H9 (cell line): ENCODE data around the gene IL6R. TPM values are rescaled to one million over a fixed set of nuclear protein-coding genes. Genes with fewer than 3 reads are reported as not detected.

Experiments used
- DNase-seq: peaks from one replicate; pipeline ENCODE4 v3.0.0-alpha.2; 2017
- H2AFZ ChIP-seq: one replicate; pipeline ENCODE4 v1.6.1; 2013; ENCODE audit warnings: mild to moderate bottlenecking, low read length, control low read depth, moderate library complexity
- H2AK5ac ChIP-seq: 2 replicates; pipeline ENCODE4 v1.6.1; 2013; ENCODE audit warnings: low read length, control low read depth, mixed read lengths; ENCODE audit not compliant: insufficient read length
- H2BK120ac ChIP-seq: one replicate; pipeline ENCODE4 v1.6.1; 2013; ENCODE audit warnings: low read depth, mild to moderate bottlenecking, low read length, control low read depth, inconsistent platforms; ENCODE audit not compliant: poor library complexity, severe bottlenecking
- H2BK12ac ChIP-seq: 2 replicates; pipeline ENCODE4 v1.6.1; 2013; ENCODE audit warnings: low read length, control low read depth, mixed read lengths, low read depth; ENCODE audit not compliant: insufficient read length
- H2BK15ac ChIP-seq: 2 replicates; pipeline ENCODE4 v1.6.1; 2013; ENCODE audit warnings: low read depth, low read length, control low read depth
- H2BK20ac ChIP-seq: one replicate; pipeline ENCODE4 v1.6.1; 2013; ENCODE audit warnings: low read depth, mild to moderate bottlenecking, low read length, control low read depth, inconsistent platforms; ENCODE audit not compliant: poor library complexity, severe bottlenecking
- H2BK5ac ChIP-seq: 2 replicates; pipeline ENCODE4 v1.6.1; 2013; ENCODE audit warnings: low read length, control low read depth, mixed read lengths; ENCODE audit not compliant: insufficient read length
- H3K14ac ChIP-seq: 2 replicates; pipeline ENCODE4 v1.6.1; 2013; ENCODE audit warnings: low read length, control low read depth; ENCODE audit not compliant: insufficient read depth
- H3K18ac ChIP-seq: 2 replicates; pipeline ENCODE4 v1.6.1; 2013; ENCODE audit warnings: low read depth, mild to moderate bottlenecking, mixed read lengths, low read length, control low read depth; ENCODE audit not compliant: insufficient read length
- H3K23ac ChIP-seq: 2 replicates; pipeline ENCODE4 v1.6.1; 2013; ENCODE audit warnings: low read length, control low read depth, mixed read lengths, low read depth; ENCODE audit not compliant: insufficient read length
- H3K23me2 ChIP-seq: 2 replicates; pipeline ENCODE4 v1.6.1; 2013; ENCODE audit warnings: low read depth, mild to moderate bottlenecking, mixed read lengths, low read length, control low read depth; ENCODE audit not compliant: insufficient read length, poor library complexity, severe bottlenecking
- H3K27ac ChIP-seq: 2 replicates; pipeline ENCODE4 v1.5.1; 2013; ENCODE audit warnings: low read length, control low read depth, mixed read lengths, low read depth; ENCODE audit not compliant: insufficient read length
- H3K27me3 ChIP-seq: 2 replicates; pipeline ENCODE4 v1.6.1; 2013; ENCODE audit warnings: low read length, control low read depth, inconsistent platforms; ENCODE audit not compliant: insufficient read depth
- H3K4ac ChIP-seq: 2 replicates; pipeline ENCODE4 v1.6.1; 2013; ENCODE audit warnings: low read depth, mild to moderate bottlenecking, control low read depth, inconsistent platforms, low read length, moderate library complexity
- H3K4me1 ChIP-seq: 2 replicates; pipeline ENCODE4 v1.6.1; 2013; ENCODE audit warnings: low read length, control low read depth, inconsistent platforms; ENCODE audit not compliant: insufficient read depth
- H3K4me2 ChIP-seq: 2 replicates; pipeline ENCODE4 v1.6.1; 2013; ENCODE audit warnings: low read length, control low read depth, mixed read lengths; ENCODE audit not compliant: insufficient read length, insufficient read depth
- H3K56ac ChIP-seq: 2 replicates; pipeline ENCODE4 v1.6.1; 2013; ENCODE audit warnings: low read depth, mild to moderate bottlenecking, mixed read lengths, low read length, control low read depth; ENCODE audit not compliant: insufficient read length
- H3K79me1 ChIP-seq: 2 replicates; pipeline ENCODE4 v1.6.1; 2013; ENCODE audit warnings: low read depth, mild to moderate bottlenecking, moderate library complexity, low read length, control low read depth, inconsistent platforms; ENCODE audit not compliant: insufficient read depth, poor library complexity, severe bottlenecking
- H3K79me2 ChIP-seq: 2 replicates; pipeline ENCODE4 v1.6.1; 2013; ENCODE audit warnings: low read length, control low read depth, inconsistent platforms; ENCODE audit not compliant: insufficient read depth
- H3K9ac ChIP-seq: 2 replicates; pipeline ENCODE4 v1.6.1; 2013; ENCODE audit warnings: low read length, control low read depth, mixed read lengths; ENCODE audit not compliant: insufficient read length; ENCODE audit errors: extremely low read depth
- H3K9me3 ChIP-seq: one replicate; pipeline ENCODE4 v1.6.1; 2013; ENCODE audit warnings: low read depth, low read length, inconsistent platforms; ENCODE audit not compliant: control insufficient read depth
- H3T11ph ChIP-seq: one replicate; pipeline ENCODE4 v1.6.1; 2013; ENCODE audit warnings: mild to moderate bottlenecking, low read length, control low read depth, inconsistent platforms
- H4K20me1 ChIP-seq: one replicate; pipeline ENCODE4 v1.6.1; 2013; ENCODE audit not compliant: control insufficient read depth, insufficient read length, insufficient read depth
- H4K5ac ChIP-seq: 2 replicates; pipeline ENCODE4 v1.6.1; 2013; ENCODE audit warnings: low read depth, mild to moderate bottlenecking, mixed read lengths, low read length, control low read depth; ENCODE audit not compliant: insufficient read length
- H4K8ac ChIP-seq: replicated peaks from 2 replicates; pipeline ENCODE4 v1.6.1; 2013; ENCODE audit warnings: low read length, control low read depth, mixed read lengths, low read depth; ENCODE audit not compliant: insufficient read length
- H4K91ac ChIP-seq: 2 replicates; pipeline ENCODE4 v1.6.1; 2013; ENCODE audit warnings: low read depth, mild to moderate bottlenecking, moderate library complexity, mixed read lengths, low read length, control low read depth; ENCODE audit not compliant: insufficient read length
- H3K27ac Mint-ChIP-seq, 3 experiments: 2 replicates in 2 of 3; 3 replicates in 1 of 3; pipeline ENCODE4 v1.8.0; 2020 to 2021; ENCODE audit warnings: mixed read lengths in 3 of 3, mild to moderate bottlenecking in 1 of 3, moderate library complexity in 1 of 3
- H3K27me3 Mint-ChIP-seq: 2 replicates; pipeline ENCODE4 v1.8.0; 2021; ENCODE audit warnings: low read depth, mild to moderate bottlenecking, moderate library complexity, mixed read lengths
- H3K36me3 Mint-ChIP-seq, 3 experiments: 2 replicates in 2 of 3; 3 replicates in 1 of 3; pipeline ENCODE4 v1.8.0; 2020 to 2021; ENCODE audit warnings: low read depth in 3 of 3, mixed read lengths in 3 of 3; ENCODE audit not compliant: insufficient read depth in 1 of 3
- H3K4me1 Mint-ChIP-seq, 2 experiments: 2 replicates each; pipeline ENCODE4 v1.8.0; 2020; ENCODE audit warnings: mixed read lengths in 2 of 2
- H3K4me3 Mint-ChIP-seq, 2 experiments: 2 replicates in 1 of 2; 3 replicates in 1 of 2; pipeline ENCODE4 v1.8.0; 2020 to 2021; ENCODE audit warnings: mild to moderate bottlenecking in 2 of 2, mixed read lengths in 2 of 2, moderate library complexity in 1 of 2
- H3K9me3 Mint-ChIP-seq, 2 experiments: 2 replicates in 1 of 2; 3 replicates in 1 of 2; pipeline ENCODE4 v1.8.0; 2020; ENCODE audit warnings: mild to moderate bottlenecking in 2 of 2, mixed read lengths in 2 of 2, moderate library complexity in 1 of 2
- CTCF ChIP-seq: fragments of 200-600 bp; sonication (generic); conservative IDR thresholded peaks from 3 replicates; pipeline ENCODE4 v1.8.0; 2021; ENCODE audit warnings: antibody characterized with exemption, mild to moderate bottlenecking
- WGBS: extraction: QIAGEN DNeasy Blood & Tissue Kit; methylation state at CpG from one replicate; pipeline ENCODE4 v1.1.7; 2013; ENCODE audit warnings: missing lambda C conversion rate, low lambda C conversion rate, mixed read lengths; ENCODE audit not compliant: insufficient read length; ENCODE audit errors: extremely low coverage; 5-methylcytosine and 5-hydroxymethylcytosine counted together
- total RNA-seq: library from RNA; stranded (reverse); gene quantifications from 2 replicates; pipeline ENCODE4 v1.2.1, GENCODE V29; 2021

The IL6R gene
- total RNA-seq, 1 experiment from 2014 or later = 1.7 TPM

GRCh38 chr1:154384650-154385489 is 20.3 kb upstream of the IL6R start:
- no peak overlapping the region for H2BK20ac ChIP-seq
- Mint-ChIP-seq H3K27ac (no peak overlapping the region; a peak in 1 of 7 replicates), H3K27me3 (no peaks in the 10 kb centered on the region), H3K4me3 (no peak overlapping the region), H3K9me3 (peaks cover 0 to 4% of the 10 kb centered on the region in 2 experiments; a peak in 2 of 5 replicates), H3K4me1 (peaks cover 3% of the 10 kb centered on the region in 2 experiments; a peak in 1 of 4 replicates), H3K36me3 (peaks cover 0 to 1% (median 0%) of the 10 kb centered on the region in 3 experiments; a peak in 1 of 7 replicates)
- H3K18ac ChIP-seq = no peak overlapping the region
- no peak overlapping the region for H2BK15ac ChIP-seq
- H3K79me1 ChIP-seq = no peaks in the 10 kb centered on the region
- H3K27me3 ChIP-seq = no peaks in the 10 kb centered on the region
- no peak overlapping the region for H3K56ac ChIP-seq
- H3K4me2 ChIP-seq = no peak overlapping the region
- H2BK5ac ChIP-seq = no peak overlapping the region
- no peak overlapping the region for H4K5ac ChIP-seq
- H2AK5ac ChIP-seq = no peak overlapping the region
- H3K4ac ChIP-seq = no peak overlapping the region
- H2BK12ac ChIP-seq = no peak overlapping the region
- H3K14ac ChIP-seq = no peak overlapping the region
- H3K79me2 ChIP-seq = no peaks in the 10 kb centered on the region
- no peak overlapping the region for H4K91ac ChIP-seq
- H3K9me3 ChIP-seq = no peaks in the 10 kb centered on the region
- no peak for DNase-seq
- no peak for TF ChIP-seq CTCF
- H2BK120ac ChIP-seq = no peak overlapping the region
- H3K9ac ChIP-seq = no peak overlapping the region
- H3T11ph ChIP-seq = no peak overlapping the region
- no peaks in the 10 kb centered on the region for H3K4me1 ChIP-seq
- H4K20me1 ChIP-seq = no peaks in the 10 kb centered on the region
- no peak overlapping the region for H3K23ac ChIP-seq
- H3K27ac ChIP-seq = no peak overlapping the region
- H2AFZ ChIP-seq = no peak overlapping the region
- no peaks in the 10 kb centered on the region for H3K23me2 ChIP-seq
- H4K8ac ChIP-seq = no peak overlapping the region
- WGBS = no CpG with 5 or more reads among the region's 8 CpGs
